Testis (tissue), 3 donors: ENCODE data around the gene HDGFL2. TPM values are rescaled to one million over a fixed set of nuclear protein-coding genes. Genes with fewer than 3 reads are reported as not detected.

Experiments
- DNase-seq: peaks from one replicate; pipeline ENCODE4 v3.0.0-alpha.2; 2019
- H3K27ac ChIP-seq, 2 donors: fragments of 200-600 bp; sonication (generic); one replicate each; pipeline ENCODE4 v1.5.1; 2019
- H3K27me3 ChIP-seq: fragments of 200-600 bp; sonication (generic); one replicate; pipeline ENCODE4 v1.5.1; 2019
- H3K36me3 ChIP-seq: fragments of 200-600 bp; sonication (generic); one replicate; pipeline ENCODE4 v1.5.1; 2017; ENCODE audit warnings: low read depth; ENCODE audit errors: missing control alignments
- H3K4me1 ChIP-seq: fragments of 200-600 bp; sonication (generic); one replicate; pipeline ENCODE4 v1.5.1; 2019
- H3K4me3 ChIP-seq, 2 donors: fragments of 200-600 bp; sonication (generic); one replicate each; pipeline ENCODE4 v1.5.1; 2017 to 2019
- H3K9me3 ChIP-seq: fragments of 200-600 bp; sonication (generic); one replicate; pipeline ENCODE4 v1.5.1; 2017
- POLR2A ChIP-seq: fragments of 450-650 bp; IDR thresholded peaks from one replicate; pipeline ENCODE4 v1.6.1; 2017; ENCODE audit warnings: antibody characterized with exemption, mild to moderate bottlenecking, moderate library complexity
- WGBS, 2 donors: methylation state at CpG; one replicate each; pipeline ENCODE4 v1.1.5; 2018; 5-methylcytosine and 5-hydroxymethylcytosine counted together
- intact Hi-C: fragments of 100-400 bp; cut with DNase I; formaldehyde crosslinking; loops from one replicate; pipeline ENCODE4 v1.15.1; 2023; ENCODE audit warnings: low total_unique reads
- polyA plus RNA-seq: library from polyadenylated mRNA; stranded (reverse); fragments of 350-450 nt; fragmentation: Illumina TruSeq; extraction: RNeasy Lipid Tissue Mini Kit (QIAGEN cat#74804); gene quantifications from one replicate; pipeline ENCODE4 v1.2.3, GENCODE V29; 2014; ENCODE audit warnings: low read depth, low replicate concordance; ENCODE audit not compliant: insufficient read depth
- total RNA-seq, 2 donors: library from RNA; depleted of rRNA; stranded (reverse); fragments of >200 nt; gene quantifications; one replicate each; pipeline ENCODE4 v1.2.3, GENCODE V29; 2016
- TF ChIP-seq, protein P1 (sequence below), 3 experiments: fragments of 450-650 bp in 2 of 3; fragments of 200-600 bp in 1 of 3; sonication (generic) in 1 of 3; IDR thresholded peaks; one replicate each; pipeline ENCODE4 v1.5.1; 2016 to 2019; ENCODE audit warnings: antibody characterized with exemption in 3 of 3, mild to moderate bottlenecking in 2 of 3, moderate library complexity in 1 of 3

Gene HDGFL2
- total and polyA plus RNA-seq, 3 donors from 2014 or later: 81.4 to 141 (median 95.8) TPM

GRCh38 chr19:4455719-4456475, 16.2 kb upstream of the HDGFL2 start:
- peak; percentile 86 for DNase-seq
- peak overlapping the region; percentile 86 to 92 for H3K27ac ChIP-seq
- no peaks in the 10 kb centered on the region for H3K27me3 ChIP-seq
- WGBS, 2 donors: 19 to 41% methylated on average over 14 to 15 of the region's 15 CpGs
- TF ChIP-seq, protein P1, sequence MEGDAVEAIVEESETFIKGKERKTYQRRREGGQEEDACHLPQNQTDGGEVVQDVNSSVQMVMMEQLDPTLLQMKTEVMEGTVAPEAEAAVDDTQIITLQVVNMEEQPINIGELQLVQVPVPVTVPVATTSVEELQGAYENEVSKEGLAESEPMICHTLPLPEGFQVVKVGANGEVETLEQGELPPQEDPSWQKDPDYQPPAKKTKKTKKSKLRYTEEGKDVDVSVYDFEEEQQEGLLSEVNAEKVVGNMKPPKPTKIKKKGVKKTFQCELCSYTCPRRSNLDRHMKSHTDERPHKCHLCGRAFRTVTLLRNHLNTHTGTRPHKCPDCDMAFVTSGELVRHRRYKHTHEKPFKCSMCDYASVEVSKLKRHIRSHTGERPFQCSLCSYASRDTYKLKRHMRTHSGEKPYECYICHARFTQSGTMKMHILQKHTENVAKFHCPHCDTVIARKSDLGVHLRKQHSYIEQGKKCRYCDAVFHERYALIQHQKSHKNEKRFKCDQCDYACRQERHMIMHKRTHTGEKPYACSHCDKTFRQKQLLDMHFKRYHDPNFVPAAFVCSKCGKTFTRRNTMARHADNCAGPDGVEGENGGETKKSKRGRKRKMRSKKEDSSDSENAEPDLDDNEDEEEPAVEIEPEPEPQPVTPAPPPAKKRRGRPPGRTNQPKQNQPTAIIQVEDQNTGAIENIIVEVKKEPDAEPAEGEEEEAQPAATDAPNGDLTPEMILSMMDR (IDR thresholded peaks at IDR 0.05): no peak
- TF ChIP-seq POLR2A: no peak
- intact Hi-C loops: loop anchor here (2.0 to 10.0 kb wide), 2 partner anchors 15 to 51 kb away; partner anchors contain the start of genes CHAF1A and SH3GL1
- no peaks in the 10 kb centered on the region for H3K36me3 ChIP-seq
- no peaks in the 10 kb centered on the region for H3K9me3 ChIP-seq
- H3K4me3 ChIP-seq: peak overlapping the region in 1 of 2 donors; percentile 87
- peaks cover 31% of the 10 kb centered on the region for H3K4me1 ChIP-seq

DNA sequence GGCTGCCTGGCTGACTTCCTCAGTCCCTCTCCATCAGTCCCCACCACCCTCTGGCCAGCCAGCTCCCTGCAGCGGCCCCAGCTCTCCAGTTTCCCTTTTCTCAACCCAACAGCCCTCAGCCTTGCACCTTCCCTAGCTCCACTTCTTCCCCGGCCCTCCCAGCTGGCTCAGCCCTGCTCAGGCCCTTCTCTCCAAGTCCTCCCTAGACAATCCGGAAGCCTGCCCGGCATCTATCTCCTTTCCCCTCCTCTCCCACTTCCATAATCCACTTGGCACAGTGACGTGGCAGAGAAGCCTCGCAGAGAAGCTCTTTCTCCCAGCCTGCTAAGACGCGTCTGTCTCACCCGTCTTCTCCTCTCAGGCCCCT, 15.6 kb upstream of the HDGFL2 start:
- Histone ChIP-seq H3K27me3 (no peaks in the 10 kb centered on the region), H3K9me3 (no peaks in the 10 kb centered on the region), H3K4me1 (peaks cover 31% of the 10 kb centered on the region), H3K4me3 (peak overlapping the region; percentile 82 to 87), H3K27ac (peak overlapping the region; percentile 86 to 92), H3K36me3 (no peaks in the 10 kb centered on the region)
- DNase-seq: peak; percentile 63
- 4 to 5% methylated on average over 9 of the region's 9 CpGs for WGBS, 2 donors
- TF ChIP-seq POLR2A: no peak
- TF ChIP-seq, protein P1 (IDR thresholded peaks at IDR 0.05): no peak
- intact Hi-C loops: loop anchor here (2.0 to 10.0 kb wide), 2 partner anchors 14 to 52 kb away; partner anchors contain the start of genes CHAF1A and SH3GL1

DNA sequence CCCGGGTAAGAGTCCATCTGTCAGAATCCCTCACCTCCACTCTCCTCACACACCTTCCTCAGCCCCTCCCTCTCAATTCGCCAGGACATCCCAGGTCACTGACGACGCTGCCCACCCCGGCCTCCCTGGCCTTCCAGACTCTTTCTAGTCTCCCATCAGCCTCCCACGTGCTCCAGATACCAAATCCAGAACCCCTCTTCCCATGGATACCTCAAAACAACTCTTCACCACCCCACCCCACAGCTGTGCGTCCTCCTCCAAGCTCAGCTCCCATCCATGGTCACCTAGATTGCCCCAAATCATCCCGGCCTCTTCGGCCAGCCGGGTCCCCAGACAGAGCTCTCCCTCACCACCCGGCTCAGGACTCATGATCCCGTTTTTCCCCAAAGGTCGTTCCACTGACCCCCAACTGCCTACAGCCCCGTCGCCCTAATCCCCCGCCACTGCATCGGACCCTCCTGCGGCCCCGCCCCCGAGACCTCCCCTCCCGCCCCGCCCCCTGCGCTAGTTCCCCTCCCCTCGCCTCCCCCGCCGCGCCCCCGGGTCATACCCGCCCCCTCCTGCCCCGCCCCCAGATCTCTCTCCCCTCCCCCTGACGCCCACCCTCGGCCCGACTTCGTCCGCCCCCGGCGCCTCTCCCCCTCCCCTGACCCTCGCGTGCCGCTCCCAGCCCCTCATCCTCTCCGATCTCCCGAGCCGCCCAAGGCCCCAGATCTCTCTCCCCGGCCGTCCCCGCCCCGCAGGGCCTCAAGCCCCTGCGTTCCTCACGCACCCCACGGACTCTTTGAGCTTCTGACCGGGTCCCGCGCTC, 15.0 kb upstream of the HDGFL2 start:
- H3K27me3 ChIP-seq: no peaks in the 10 kb centered on the region
- H3K4me1 ChIP-seq: peaks cover 31% of the 10 kb centered on the region
- peak overlapping the region; percentile 86 to 92 for H3K27ac ChIP-seq
- intact Hi-C loops: loop anchor here (2.0 to 10.0 kb wide), 2 partner anchors 14 to 52 kb away; partner anchors contain the start of genes CHAF1A and SH3GL1
- peak overlapping the region; percentile 82 to 87 for H3K4me3 ChIP-seq
- 1% methylated on average over 26 to 32 of the region's 53 CpGs for WGBS, 2 donors
- DNase-seq: peak; percentile 67
- no peaks in the 10 kb centered on the region for H3K36me3 ChIP-seq
- H3K9me3 ChIP-seq: no peaks in the 10 kb centered on the region
- TF ChIP-seq, protein P1 (IDR thresholded peaks at IDR 0.05): no peak
- no peak for TF ChIP-seq POLR2A

DNA sequence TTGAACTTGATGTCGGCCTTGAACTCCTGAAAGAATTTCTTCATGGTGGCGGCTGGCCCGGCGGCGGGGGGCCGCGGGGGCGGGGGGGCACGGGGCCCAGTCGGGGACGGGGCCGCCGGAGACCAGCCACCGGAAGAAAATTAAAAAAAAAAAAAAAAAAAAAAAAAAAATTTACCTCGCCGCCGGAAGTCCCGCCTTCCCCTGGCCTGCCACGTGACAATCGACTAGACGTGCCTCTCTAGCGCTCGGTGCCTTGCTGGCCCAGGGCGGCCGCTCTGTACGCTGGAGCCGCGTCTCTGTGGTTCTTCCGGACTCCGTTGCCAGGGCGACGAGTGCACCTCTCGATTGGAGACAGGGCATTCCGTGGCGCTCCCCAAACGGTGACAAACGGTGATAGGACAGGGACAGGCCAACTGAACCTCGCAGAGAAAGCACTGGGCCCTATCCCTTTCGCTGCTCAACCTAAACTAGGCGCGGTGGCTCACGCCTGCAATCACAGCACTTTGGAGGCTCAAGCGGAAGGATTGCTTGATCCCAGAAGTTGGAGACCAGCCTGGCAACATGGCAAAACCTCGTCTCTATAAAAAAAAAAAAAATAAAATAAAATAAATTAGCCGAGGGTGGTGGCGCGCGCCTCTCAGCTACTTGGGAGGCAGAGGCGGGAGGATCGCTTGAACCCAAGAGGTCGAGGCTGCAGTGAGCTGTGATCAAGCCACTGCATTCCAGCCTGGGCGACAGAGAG, 14.3 kb upstream of the HDGFL2 start, which contains the start of gene UBXN6:
UBXN6 (minus strand) TSS at position 141 of the 742 bp plus-strand sequence; CDS start at position 44, 97 bp downstream.
- no peaks in the 10 kb centered on the region for H3K36me3 ChIP-seq
- TF ChIP-seq, protein P1 (IDR thresholded peaks at IDR 0.05): peak in 1 of 3 experiments; percentile 24
- no peak for TF ChIP-seq POLR2A
- no peaks in the 10 kb centered on the region for H3K27me3 ChIP-seq
- H3K4me3 ChIP-seq: peak within 1 kb of the TSS; percentile 82 to 87
- 9 to 12% methylated on average over 35 to 38 of the region's 52 CpGs for WGBS, 2 donors
- peak; percentile 99 for DNase-seq
- peaks cover 31% of the 10 kb centered on the region for H3K4me1 ChIP-seq
- intact Hi-C loops: loop anchor here (2.0 to 10.0 kb wide), 2 partner anchors 13 to 53 kb away; partner anchors contain the start of genes CHAF1A and SH3GL1
- H3K9me3 ChIP-seq: no peaks in the 10 kb centered on the region
- peak within 1 kb of the TSS; percentile 86 to 92 for H3K27ac ChIP-seq
